Caco-2 (cell line): ENCODE measurements around the gene ARHGAP9. TPM values are rescaled to one million over a fixed set of nuclear protein-coding genes. Genes with fewer than 3 reads are reported as not detected.
A peak's percentile ranks its signal among the peaks of the same experiment; 100 is the strongest.

Experiments
- BruUV-seq: library from RNA; stranded (reverse); fragments of 400-500 nt; replicated peaks from 2 replicates; lab custom pipeline; 2021; lab: Mats Ljungman, UMichigan
- CTCF ChIA-PET: fragments of 300-600 bp; sonication (Branson Sonifier 250); formaldehyde crosslinking; loops from one replicate; lab custom pipeline; 2022; ENCODE audit warnings: antibody characterized with exemption; lab: Charles Lee
- POLR2A ChIA-PET: fragments of 300-600 bp; sonication (Branson Sonifier 250); formaldehyde crosslinking; loops from one replicate; lab custom pipeline; 2022; ENCODE audit warnings: antibody characterized with exemption; lab: Charles Lee
- DNase-seq, 2 experiments: peaks; one replicate each; pipeline versions ENCODE4 v3.0.0 to v3.0.0-alpha.2; 2020 to 2022
- H3K27me3 ChIP-seq: replicated peaks from 2 replicates; pipeline ENCODE4 v1.6.0; 2011; ENCODE audit warnings: low read length; ENCODE audit not compliant: control insufficient read depth, insufficient read depth
- H3K36me3 ChIP-seq: 2 replicates; pipeline ENCODE4 v1.5.1; 2011; ENCODE audit warnings: low read length; ENCODE audit not compliant: control insufficient read depth, insufficient read depth
- H3K4me1 ChIP-seq: fragments of 250-450 bp; sonication (Bioruptor Pico); 2 replicates; pipeline ENCODE4 v1.5.1; 2020; ENCODE audit warnings: mild to moderate bottlenecking
- H3K4me3 ChIP-seq: 2 replicates; pipeline ENCODE4 v1.5.1; 2011; ENCODE audit warnings: low read depth, mild to moderate bottlenecking, control low read depth, low read length
- H3K9me3 ChIP-seq: fragments of 250-450 bp; sonication (Bioruptor Pico); 2 replicates; pipeline ENCODE4 v1.5.1; 2020; ENCODE audit warnings: mild to moderate bottlenecking, moderate library complexity
- H3K27ac Mint-ChIP-seq: one replicate; pipeline ENCODE4 v1.8.0; 2022; ENCODE audit warnings: mixed read lengths; ENCODE audit not compliant: unreplicated experiment
- H3K27me3 Mint-ChIP-seq: one replicate; pipeline ENCODE4 v1.8.0; 2022; ENCODE audit warnings: mixed read lengths; ENCODE audit not compliant: insufficient read depth, unreplicated experiment
- H3K36me3 Mint-ChIP-seq: one replicate; pipeline ENCODE4 v1.8.0; 2022; ENCODE audit warnings: mild to moderate bottlenecking, mixed read lengths; ENCODE audit not compliant: insufficient read depth, unreplicated experiment
- H3K4me1 Mint-ChIP-seq: one replicate; pipeline ENCODE4 v1.8.0; 2022; ENCODE audit warnings: low read depth, mixed read lengths; ENCODE audit not compliant: unreplicated experiment
- H3K4me3 Mint-ChIP-seq: one replicate; pipeline ENCODE4 v1.8.0; 2022; ENCODE audit warnings: mild to moderate bottlenecking, moderate library complexity, mixed read lengths; ENCODE audit not compliant: unreplicated experiment
- H3K9me3 Mint-ChIP-seq: one replicate; pipeline ENCODE4 v1.8.0; 2022; ENCODE audit warnings: mixed read lengths; ENCODE audit not compliant: unreplicated experiment
- intact Hi-C: fragments of 100-400 bp; cut with micrococcal nuclease; formaldehyde crosslinking; loops from one replicate; pipeline ENCODE4 v1.10.0; 2022; ENCODE audit not compliant: unreplicated experiment
- total RNA-seq: library from RNA; stranded (reverse); gene quantifications from 2 replicates; pipeline ENCODE4 v1.2.3, GENCODE V29; 2022
- TF ChIP-seq, protein P1 (sequence below), 2 experiments: fragments of 200-600 bp in 1 of 2; IDR thresholded peaks; 1 replicate in 1 of 2; 2 replicates in 1 of 2; pipeline versions ENCODE4 v1.5.1 to v1.8.0; 2011 to 2022; ENCODE audit warnings: antibody characterized with exemption in 1 of 2, control low read depth in 1 of 2, inconsistent platforms in 1 of 2, low read depth in 1 of 2, low read length in 1 of 2, mild to moderate bottlenecking in 1 of 2, moderate library complexity in 1 of 2; ENCODE audit not compliant: insufficient read depth in 1 of 2, severe bottlenecking in 1 of 2, unreplicated experiment in 1 of 2

ARHGAP9 gene
- total RNA-seq, 1 experiment from 2014 or later, result 0.75 TPM

DNA sequence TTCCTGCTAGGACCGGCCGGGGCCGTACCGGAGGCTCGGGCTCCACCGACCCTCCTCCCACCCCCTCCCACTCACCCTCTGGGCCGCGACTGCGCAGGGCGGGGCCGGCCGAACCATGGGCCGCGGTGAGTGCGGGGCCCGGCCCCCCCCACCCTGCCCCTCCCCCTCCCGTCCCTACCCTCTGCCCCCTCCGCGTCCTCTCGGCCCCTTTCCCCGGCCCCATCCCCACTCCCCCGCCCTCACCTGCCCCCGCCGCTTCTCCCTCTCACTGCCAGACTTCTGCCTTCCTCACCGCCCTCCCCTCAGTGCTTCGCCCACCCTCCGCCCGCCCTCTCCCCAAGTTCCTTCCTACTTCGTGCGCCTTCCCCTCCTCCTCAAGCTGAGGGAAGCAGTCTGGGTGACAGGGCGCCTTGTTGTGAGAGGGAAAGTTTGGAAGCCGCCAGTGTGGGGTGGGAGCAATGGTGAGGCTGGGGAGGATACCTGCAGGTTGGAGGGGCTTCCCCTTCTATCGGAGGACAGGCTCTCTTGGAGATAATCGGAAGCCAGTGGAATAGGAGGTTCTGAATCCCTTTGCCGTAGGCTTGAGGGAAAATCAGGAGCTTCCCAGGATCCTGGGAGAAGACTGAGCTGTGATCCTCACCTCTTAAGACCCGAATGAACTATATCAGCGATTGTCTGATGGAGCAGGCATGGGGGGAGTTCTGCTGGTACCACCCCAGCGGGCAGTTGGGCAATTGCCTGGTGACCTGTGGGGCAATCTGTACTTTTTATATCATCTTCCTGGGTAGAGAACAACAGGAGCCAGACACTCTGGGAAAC is 43.4 kb upstream of the ARHGAP9 start:
- CTCF ChIA-PET, result interaction anchor here (0.6 to 0.9 kb wide), 2 partner anchors 62 to 64 kb away, joined by 3 to 4 read pairs; partner anchors contain the start of gene GLI1

DNA sequence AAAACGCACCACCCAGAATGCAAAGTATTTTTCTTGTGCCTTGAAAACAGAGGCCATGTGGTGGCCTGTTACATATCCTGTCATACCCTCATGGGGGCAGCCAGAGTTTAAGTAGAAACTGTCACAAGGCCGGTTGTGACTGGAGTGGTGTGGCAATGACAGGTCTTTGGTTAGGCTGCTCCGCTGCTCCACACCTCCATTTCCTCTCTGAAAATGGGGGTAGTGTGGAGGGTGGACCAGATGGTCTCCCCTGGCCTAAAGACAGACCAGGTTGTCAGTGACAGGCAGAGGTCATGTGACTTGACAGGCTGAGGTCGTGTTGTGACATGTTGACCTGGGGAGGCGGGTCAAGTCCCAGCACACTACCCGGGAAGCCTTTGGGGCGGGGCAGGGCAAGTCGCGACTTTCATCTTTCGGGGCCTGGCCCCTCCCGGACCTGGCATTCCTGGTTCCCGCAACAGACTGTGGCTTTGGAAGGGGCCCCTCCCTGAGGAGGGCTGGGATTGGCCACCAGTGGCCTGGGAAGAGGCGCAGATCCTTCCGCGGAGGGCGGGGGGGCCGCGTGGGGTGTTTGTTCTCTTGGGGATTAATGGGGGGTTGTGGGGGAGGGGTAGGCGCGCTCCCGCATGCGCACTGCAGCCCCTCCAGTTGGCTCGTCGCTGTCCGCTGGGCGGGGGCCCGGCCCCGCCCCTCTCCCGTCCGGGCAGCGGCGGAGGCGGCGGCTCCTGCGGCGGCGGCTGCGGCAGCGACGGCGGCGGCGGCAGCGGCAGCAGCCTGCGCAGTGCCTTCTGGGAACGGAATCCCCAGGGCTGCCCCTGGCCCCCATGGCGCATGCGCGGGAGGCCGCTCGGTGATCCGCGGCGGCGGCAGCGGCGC is 42.6 kb upstream of the ARHGAP9 start, which contains the start of gene MBD6:
Gene MBD6, plus strand, starts transcription at position 814 of the 876 bp plus-strand sequence. CDS start 1,480 bp downstream, outside the sequence.
- Mint-ChIP-seq H3K4me1 (peaks cover 22% of the 10 kb centered on the region), H3K27ac (peak within 1 kb of the TSS; percentile 94), H3K9me3 (no peaks in the 10 kb centered on the region), H3K36me3 (peaks cover 83% of the 10 kb centered on the region), H3K4me3 (peak within 1 kb of the TSS; percentile 86), H3K27me3 (no peaks in the 10 kb centered on the region)
- peaks cover 5% of the 10 kb centered on the region for H3K36me3 ChIP-seq
- peak within 1 kb of the TSS; percentile 72 for H3K4me3 ChIP-seq
- ChIA-PET POLR2A (no interaction called here), CTCF (no interaction called here)
- H3K9me3 ChIP-seq, result no peaks in the 10 kb centered on the region
- H3K27me3 ChIP-seq, result no peaks in the 10 kb centered on the region
- no TSS peak for BruUV-seq
- intact Hi-C loops, result loop anchor here (2.0 to 5.0 kb wide), 3 partner anchors 25 to 205 kb away; partner anchors contain the start of gene DCTN2
- peak; percentile 94 to 95 for DNase-seq
- TF ChIP-seq, protein P1, sequence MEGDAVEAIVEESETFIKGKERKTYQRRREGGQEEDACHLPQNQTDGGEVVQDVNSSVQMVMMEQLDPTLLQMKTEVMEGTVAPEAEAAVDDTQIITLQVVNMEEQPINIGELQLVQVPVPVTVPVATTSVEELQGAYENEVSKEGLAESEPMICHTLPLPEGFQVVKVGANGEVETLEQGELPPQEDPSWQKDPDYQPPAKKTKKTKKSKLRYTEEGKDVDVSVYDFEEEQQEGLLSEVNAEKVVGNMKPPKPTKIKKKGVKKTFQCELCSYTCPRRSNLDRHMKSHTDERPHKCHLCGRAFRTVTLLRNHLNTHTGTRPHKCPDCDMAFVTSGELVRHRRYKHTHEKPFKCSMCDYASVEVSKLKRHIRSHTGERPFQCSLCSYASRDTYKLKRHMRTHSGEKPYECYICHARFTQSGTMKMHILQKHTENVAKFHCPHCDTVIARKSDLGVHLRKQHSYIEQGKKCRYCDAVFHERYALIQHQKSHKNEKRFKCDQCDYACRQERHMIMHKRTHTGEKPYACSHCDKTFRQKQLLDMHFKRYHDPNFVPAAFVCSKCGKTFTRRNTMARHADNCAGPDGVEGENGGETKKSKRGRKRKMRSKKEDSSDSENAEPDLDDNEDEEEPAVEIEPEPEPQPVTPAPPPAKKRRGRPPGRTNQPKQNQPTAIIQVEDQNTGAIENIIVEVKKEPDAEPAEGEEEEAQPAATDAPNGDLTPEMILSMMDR (IDR thresholded peaks at IDR 0.05; ENCODE audit: insufficient read depth in 1 of 2, low read depth in 1 of 2, low read length in 1 of 2, severe bottlenecking in 1 of 2, unreplicated experiment in 1 of 2), result no peak
- peaks cover 33% of the 10 kb centered on the region for H3K4me1 ChIP-seq

More for the DNA sequence above, 43.4 kb upstream of the ARHGAP9 start:
- Histone ChIP-seq H3K9me3 (no peaks in the 10 kb centered on the region), H3K27me3 (no peaks in the 10 kb centered on the region), H3K4me3 (peak overlapping the region; percentile 72), H3K36me3 (peaks cover 6% of the 10 kb centered on the region), H3K4me1 (peaks cover 33% of the 10 kb centered on the region)
- TF ChIP-seq, protein P1 (IDR thresholded peaks at IDR 0.05; ENCODE audit: insufficient read depth in 1 of 2, low read depth in 1 of 2, low read length in 1 of 2, severe bottlenecking in 1 of 2, unreplicated experiment in 1 of 2), result no peak
- Mint-ChIP-seq H3K4me1 (peaks cover 21% of the 10 kb centered on the region), H3K4me3 (peak overlapping the region; percentile 86), H3K36me3 (peaks cover 75% of the 10 kb centered on the region), H3K27ac (peak overlapping the region; percentile 88), H3K9me3 (no peaks in the 10 kb centered on the region), H3K27me3 (no peaks in the 10 kb centered on the region)
- DNase-seq, result peak in 1 of 2 experiments; percentile 77
- TSS peak; percentile 25 for BruUV-seq
- POLR2A ChIA-PET, result interaction anchor here (0.6 to 1.0 kb wide), 3 partner anchors 24 to 395 kb away, joined by 3 to 7 read pairs (median 3); partner anchors contain the start of genes DCTN2 and LRP1
- intact Hi-C loops, result loop anchor here (2.0 to 5.0 kb wide), 3 partner anchors 24 to 204 kb away; partner anchors contain the start of gene DCTN2
